NCI-H187 (cell line): ENCODE measurements around the gene CCHCR1.

Experiments used
- DNase-seq, 2 experiments: peaks; one replicate each; lab custom pipeline; 2025; lab: John Stamatoyannopoulos, UW

Gene CCHCR1

DNA sequence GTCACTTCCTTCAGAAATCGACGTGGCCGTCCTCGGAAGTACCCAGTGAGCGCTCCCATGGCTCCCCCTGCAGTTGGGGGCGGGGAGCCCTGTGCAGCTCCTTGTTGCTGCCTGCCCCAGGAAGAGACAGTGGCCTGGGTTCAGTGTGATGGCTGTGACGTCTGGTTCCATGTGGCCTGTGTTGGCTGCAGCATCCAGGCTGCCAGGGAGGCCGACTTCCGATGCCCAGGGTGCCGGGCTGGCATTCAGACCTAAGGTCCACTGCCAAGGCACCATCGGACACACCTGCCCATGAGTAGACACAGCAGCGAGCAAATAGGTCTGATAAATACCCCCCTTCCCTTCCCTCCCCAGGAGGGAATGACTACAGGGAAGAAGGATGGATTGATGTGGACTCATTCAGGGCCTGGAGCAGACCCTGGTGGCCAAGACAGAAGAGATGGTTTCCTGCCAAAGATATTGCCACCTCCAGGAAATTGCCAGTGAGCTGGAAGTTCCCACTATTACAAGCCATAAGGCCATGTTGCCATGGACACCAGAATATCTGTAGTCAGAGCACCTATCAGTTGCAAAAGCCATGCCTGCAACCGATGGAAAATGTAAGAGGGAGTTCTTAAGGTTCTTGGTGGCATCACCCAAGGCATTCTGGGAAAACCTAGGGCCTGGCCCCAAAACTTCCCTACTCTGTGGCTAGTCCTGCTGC, 5.0 kb upstream of the CCHCR1 start:
- DNase-seq = no peak

- no peak for DNase-seq
These were observed 3.9 kb upstream of the CCHCR1 start for GRCh38 chr6:31161216-31162126.

DNA sequence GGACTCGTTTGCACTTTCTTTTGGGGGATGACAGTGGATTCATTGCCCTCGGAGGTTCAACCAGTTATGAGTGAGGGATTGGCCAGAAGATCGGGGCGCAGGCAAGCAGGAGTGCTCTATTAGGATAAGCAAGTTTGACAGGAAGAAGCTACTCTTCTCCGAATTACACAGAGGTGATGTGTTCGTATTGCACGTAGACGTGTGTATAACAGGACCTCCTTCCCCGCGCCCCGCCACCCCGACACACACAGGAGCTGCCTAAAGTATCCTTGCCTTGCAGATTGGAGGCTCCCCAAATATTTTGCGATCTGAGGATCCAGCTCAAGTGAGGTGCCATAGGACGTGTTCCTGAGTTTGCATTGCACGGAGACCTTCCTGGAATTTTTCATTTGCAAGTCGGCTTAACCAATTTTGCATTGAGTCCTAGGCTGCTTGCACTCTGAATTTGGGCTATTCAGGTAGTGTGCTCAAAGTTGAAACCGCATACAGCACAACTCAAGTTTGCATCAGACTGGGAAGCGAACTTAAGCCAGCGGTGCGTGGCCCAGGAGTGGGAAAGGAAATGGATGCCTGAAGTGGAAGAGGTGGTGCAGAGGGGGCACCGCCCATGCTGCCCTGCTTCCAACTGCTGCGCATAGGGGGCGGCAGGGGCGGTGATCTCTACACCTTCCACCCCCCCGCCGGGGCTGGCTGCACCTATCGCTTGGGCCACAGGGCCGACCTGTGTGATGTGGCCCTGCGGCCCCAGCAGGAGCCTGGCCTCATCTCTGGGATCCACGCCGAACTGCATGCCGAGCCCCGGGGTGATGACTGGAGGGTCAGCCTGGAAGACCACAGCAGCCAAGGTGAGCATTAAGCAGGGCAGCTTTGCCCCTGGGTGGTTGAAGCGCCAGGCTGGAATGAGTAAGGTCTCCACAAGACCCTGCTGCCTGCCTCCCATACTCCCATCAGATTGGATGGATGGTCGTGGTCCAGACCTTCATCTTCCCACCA, 1.6 kb upstream of the CCHCR1 start:
- no peak for DNase-seq

GRCh38 chr6:31158140-31158862, 699 bp upstream of the CCHCR1 start, which contains the start of gene TCF19:
TCF19 (plus strand) TSS chr6:31158589; CDS start chr6:31159470, 881 bp downstream.
- DNase-seq = peak; percentile 94 to 95

DNA sequence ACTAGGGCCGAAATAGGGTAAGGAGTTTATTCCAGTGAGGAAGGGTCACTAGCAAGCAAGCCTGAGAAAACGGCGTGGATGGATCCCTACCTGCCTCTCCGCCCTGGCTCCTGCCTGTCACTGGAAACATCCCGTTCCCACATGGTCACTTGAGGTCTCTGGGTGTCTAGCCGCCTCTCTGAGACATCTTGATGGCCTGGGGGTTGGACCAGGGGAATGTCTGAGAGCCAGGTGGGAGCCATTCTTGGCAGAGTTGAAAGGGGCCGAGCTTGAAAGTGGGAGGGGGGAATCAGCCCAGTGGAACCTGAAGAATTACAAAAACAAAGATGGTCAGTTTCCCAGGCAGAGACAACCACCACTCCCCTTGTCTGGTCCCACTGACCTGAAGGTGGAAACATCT, 961 bp downstream of the CCHCR1 start:
- no peak for DNase-seq

- DNase-seq = no peak
These were observed 3.2 kb downstream of the CCHCR1 start for GRCh38 chr6:31154436-31154835.

- no peak for DNase-seq
These were observed 4.8 kb downstream of the CCHCR1 start for GRCh38 chr6:31152781-31153180.

GRCh38 chr6:31149827-31150447, 7.7 kb downstream of the CCHCR1 start:
- no peak for DNase-seq

DNA sequence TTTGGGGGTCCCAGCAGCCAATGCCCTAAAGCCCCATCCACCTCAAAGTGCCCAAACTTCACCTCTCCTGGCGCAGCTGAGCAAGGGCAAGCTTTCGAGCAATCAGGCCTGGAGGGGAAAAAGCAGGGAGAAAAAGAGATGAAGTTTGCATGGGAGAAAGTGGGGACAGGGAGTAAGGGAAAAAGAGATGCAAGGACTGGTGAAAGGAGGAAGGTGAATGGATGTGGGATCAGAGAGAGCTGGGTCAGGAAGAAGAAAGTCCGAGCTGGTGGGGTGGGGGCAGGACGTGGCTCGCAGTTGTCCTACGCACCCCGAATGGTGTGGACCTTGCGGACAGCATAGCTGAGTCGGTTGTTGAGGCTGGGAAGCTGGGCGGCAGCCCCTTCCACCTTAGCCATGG, 12.2 kb downstream of the CCHCR1 start:
- no peak for DNase-seq

DNA sequence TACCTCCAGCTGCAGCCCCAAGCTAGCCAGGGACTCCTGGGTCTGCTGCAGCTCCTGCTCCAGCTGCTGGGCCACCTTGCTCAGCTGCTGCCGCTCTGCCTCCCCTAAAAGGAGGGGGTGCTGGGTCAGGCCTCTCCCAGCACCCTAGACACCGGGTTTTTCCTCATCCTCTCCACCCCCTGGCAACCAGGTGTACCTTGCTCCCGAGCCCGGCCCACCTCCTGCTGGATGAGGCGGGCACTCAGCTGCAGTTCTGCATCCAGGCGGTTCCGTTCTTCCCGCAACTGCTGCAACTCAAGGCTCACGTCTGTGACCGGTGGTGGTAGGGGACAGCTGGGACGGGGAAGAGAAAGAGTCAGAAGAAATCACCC, 12.6 kb downstream of the CCHCR1 start:
- no peak for DNase-seq

DNA sequence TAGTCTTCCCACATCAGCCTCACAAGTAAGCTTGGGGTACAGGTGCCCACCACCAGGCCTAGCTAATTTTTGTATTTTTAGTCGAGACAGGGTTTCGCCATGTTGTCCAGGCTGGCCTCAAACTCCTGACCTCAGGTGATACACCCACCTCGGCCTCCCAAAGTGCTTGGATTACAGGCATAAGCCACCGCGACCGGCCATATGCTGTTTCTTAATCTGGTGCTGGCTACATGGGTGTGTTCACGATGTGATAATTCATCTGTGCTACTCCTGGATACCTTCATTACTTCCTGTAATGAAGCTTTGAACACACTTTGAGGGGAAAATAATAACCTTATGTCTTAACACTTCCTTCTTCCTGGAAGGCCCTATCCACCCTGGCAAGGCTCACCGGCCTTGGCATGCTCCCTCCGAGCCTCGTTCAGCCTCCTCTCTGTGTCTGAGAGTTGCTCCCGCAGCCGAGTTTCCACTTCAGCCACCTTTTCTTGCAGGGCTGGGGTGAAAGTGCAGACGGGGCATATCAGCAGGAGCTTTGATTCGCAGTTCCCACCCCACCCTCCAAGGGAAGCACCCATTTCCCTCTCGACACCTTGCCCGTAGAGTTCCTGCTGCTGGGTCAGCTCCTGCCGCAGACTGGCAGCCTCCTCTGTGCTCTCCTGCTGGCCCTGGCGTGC, 13.2 kb downstream of the CCHCR1 start:
- no peak for DNase-seq

DNA sequence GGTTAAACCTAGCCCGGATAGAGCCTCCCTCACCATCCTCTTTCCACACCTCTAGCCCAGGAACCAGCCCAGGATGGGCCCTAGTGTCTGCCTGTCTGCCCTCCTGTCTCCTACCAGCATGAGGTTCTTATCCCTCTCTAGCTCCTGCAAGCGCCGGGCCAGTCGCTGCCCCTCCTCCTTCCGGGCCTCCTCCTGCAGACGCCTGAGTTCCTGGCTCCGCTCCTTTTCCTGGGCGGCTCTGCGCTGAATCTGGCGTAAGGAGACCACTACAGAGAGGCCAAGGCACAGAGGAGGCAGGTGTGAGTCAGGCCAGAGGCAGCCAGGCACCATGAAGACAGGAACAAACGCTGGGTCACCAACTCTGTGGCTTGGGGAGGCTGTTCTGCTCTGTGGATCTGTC, 14.5 kb downstream of the CCHCR1 start:
- DNase-seq = no peak

- DNase-seq = no peak
These were observed 15.2 kb downstream of the CCHCR1 start for GRCh38 chr6:31142361-31142761.

DNA sequence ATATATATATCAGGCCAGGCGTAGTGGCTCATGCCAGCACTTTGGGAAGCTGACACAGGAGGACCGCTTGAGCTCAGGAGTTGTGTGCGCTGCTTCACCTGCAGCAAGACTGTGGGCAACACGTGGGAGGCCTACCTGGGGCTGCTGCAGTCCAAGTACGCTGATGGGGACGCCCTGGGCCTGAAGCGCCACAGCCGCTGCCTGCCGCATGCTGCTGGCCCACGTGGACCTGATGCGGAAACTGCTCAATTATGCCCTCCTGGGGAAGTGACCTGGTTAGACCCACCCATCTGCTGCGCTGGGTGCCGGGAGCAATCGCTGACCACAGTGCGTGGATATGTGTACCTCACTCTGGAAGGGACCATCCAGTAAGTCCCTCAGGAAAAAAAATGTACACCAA, 17.0 kb downstream of the CCHCR1 start:
- DNase-seq = no peak

- DNase-seq = no peak
These were observed 18.0 kb downstream of the CCHCR1 start for GRCh38 chr6:31139599-31139998.

- no peak for DNase-seq
These were observed 18.6 kb downstream of the CCHCR1 start, which contains the start of gene PSORS1C2 for GRCh38 chr6:31138982-31139381. PSORS1C2 (minus strand) TSS chr6:31139066; CDS start chr6:31139026, 40 bp downstream.

DNA sequence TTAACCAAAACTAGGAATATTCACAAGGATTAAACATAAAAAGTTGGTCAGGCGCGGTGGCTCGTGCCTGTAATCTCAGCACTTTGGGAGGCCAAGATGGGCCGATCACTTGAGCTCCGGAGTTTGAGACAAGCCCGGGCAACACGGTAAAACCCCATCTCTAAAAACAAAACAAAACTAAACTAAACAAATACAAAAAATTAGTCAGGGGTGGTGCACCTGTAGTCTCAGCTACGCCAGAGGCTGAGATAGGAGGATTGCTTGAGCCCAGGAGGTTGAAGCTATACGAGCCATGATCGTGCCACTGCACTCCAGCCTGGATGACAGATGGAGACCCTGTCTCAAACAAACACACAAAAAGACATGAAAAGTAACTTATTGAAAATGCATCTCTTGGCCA, 21.9 kb downstream of the CCHCR1 start:
- no peak for DNase-seq

DNA sequence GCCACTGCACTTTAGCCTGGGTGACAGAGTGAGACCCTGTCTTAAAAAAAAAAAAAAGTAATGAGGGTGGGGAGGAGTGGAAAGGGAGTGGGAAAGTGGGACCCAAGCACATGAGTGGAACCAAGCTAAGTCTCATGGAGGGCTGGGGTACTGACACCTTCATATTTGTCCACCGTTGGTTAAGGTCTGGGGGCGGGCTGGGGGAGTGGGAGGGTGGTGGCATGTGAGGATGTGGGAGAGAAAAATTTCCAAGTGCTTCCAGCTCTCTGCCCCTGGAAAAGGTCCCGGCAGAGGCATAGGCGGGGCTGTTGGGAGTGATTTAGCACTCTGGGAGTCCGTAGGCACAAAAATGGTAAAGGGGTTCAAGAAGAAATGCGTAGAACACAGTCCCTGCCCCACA, 24.8 kb downstream of the CCHCR1 start:
- DNase-seq = no peak

DNA sequence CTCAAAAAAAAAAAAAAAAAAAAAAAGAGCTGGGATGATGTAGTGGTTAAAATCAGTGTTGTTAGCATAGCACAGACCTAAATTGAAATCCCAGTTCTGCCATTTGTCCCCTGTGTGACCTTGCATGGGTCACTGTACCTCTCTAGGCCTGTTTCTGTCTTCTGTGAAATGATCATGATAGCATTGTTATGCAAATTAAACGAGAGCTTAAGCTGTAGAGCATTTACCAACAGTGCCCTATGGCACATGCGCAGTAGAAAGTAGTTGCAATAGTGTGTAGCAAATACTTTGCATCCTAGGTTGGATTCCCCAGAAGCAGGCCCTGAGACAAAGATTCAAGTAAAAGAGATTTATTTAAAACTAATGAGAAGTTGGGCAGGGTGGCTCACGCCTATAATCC, 26.0 kb downstream of the CCHCR1 start:
- no peak for DNase-seq

DNA sequence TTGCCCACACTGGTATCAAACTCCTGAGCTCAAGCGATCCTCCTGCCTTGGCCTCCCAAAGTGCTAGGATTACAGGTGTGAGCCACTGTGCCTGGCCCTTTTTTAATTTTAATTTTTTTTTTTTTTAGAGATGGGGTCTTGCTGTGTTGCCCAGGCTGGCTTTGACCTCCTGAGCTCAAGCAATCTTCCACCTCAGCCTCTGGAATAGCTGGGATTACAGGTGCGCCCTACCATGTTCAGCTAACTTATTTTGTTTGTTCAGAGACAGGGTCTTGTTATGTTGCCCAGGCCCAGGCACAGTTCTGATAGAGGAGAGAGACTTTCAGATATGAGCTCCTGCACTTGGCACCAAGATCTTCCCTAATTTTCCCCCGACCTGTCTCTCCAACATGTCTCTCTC, 26.9 kb downstream of the CCHCR1 start:
- no peak for DNase-seq
